Measurements from ENCODE around the gene BAIAP2L1. TPM values are rescaled to one million over a fixed set of nuclear protein-coding genes. Genes with fewer than 3 reads are reported as not detected.

BAIAP2L1 gene
- total and polyA plus RNA-seq, 2 of the 8 experiments (the other 6 are each of a cell fraction or from before 2014, with no cell fraction given), result 19.2 to 42.9 TPM

GRCh38 chr7:98307971-98308466 lies 92.9 kb downstream of the BAIAP2L1 start:
- Histone ChIP-seq H3K4me2 (ENCODE audit: insufficient read depth in 1 of 2, low read depth in 2 of 2, low read length in 2 of 2) (no peak overlapping the region), H2AFZ (ENCODE audit: low read length) (no peak overlapping the region), H3K14ac (ENCODE audit: insufficient read length) (no peak overlapping the region), H3K9me3 (ENCODE audit: insufficient read depth in 2 of 2, low read depth in 1 of 2, low read length in 1 of 2) (no peaks in the 10 kb centered on the region), H3K4ac (replicated peaks; ENCODE audit: insufficient read length, low read depth, low read length) (no peak overlapping the region), H4K20me1 (replicated peaks in 1 of 2; ENCODE audit: control insufficient read depth in 1 of 2, insufficient read depth in 2 of 2, low read length in 2 of 2) (peaks cover 4 to 10% of the 10 kb centered on the region in 2 experiments), H3K4me1 (replicated peaks in 1 of 4; ENCODE audit: control insufficient read depth in 3 of 4, insufficient read depth in 4 of 4, low read length in 3 of 4) (peaks cover 2 to 5% (median 5%) of the 10 kb centered on the region in 4 experiments; a peak in 4 of 7 replicates), H3K36me3 (ENCODE audit: control insufficient read depth in 2 of 4, insufficient read depth in 4 of 4, low read length in 3 of 4) (peaks cover 11 to 48% (median 30%) of the 10 kb centered on the region in 4 experiments; a peak in 7 of 8 replicates), H2BK120ac (replicated peaks; ENCODE audit: low read depth, low read length) (no peak overlapping the region), H3K56ac (replicated peaks; ENCODE audit: insufficient read length, low read depth, low read length) (no peak overlapping the region), H3K27ac (ENCODE audit: low read depth, low read length) (no peak overlapping the region), H2BK15ac (ENCODE audit: low read length) (no peak overlapping the region), H4K91ac (replicated peaks; ENCODE audit: insufficient read length, low read length) (no peak overlapping the region), H3K9ac (replicated peaks in 1 of 4; ENCODE audit: extremely low read depth in 1 of 4, low read depth in 3 of 4, low read length in 3 of 4) (no peak overlapping the region), H4K5ac (ENCODE audit: insufficient read length, low read depth, low read length) (no peak overlapping the region), H2AK5ac (ENCODE audit: low read depth, low read length) (no peak overlapping the region), H4K8ac (ENCODE audit: extremely low read depth, insufficient read depth, low read length) (no peak overlapping the region), H3K79me2 (ENCODE audit: control insufficient read depth in 1 of 2, insufficient read depth in 2 of 2, low read length in 2 of 2) (no peaks in the 10 kb centered on the region), H3K23me2 (ENCODE audit: low read depth, low read length) (no peaks in the 10 kb centered on the region), H2BK5ac (ENCODE audit: low read depth, low read length) (no peak overlapping the region), H3K4me3 (ENCODE audit: extremely low read depth in 1 of 4, insufficient read depth in 2 of 4, low read depth in 3 of 4, low read length in 4 of 4) (no peak overlapping the region), H3K27me3 (replicated peaks in 1 of 4; ENCODE audit: control insufficient read depth in 3 of 4, extremely low read depth in 1 of 4, insufficient read depth in 3 of 4, low read length in 3 of 4) (no peaks in the 10 kb centered on the region), H3K79me1 (ENCODE audit: low read depth, low read length) (no peaks in the 10 kb centered on the region; the same call in 1 of the 2 replicates), H3K23ac (ENCODE audit: insufficient read length) (no peak overlapping the region), H3K18ac (ENCODE audit: extremely low read depth, low read length) (no peak overlapping the region), H2BK12ac (ENCODE audit: low read depth, low read length) (no peak overlapping the region), H2BK20ac (ENCODE audit: low read length) (no peak overlapping the region)
- no peak for TF ChIP-seq ATF3 (IDR thresholded peaks at IDR 0.05; ENCODE audit: insufficient read depth, low read depth, low read length)
- TF ChIP-seq SP1 (IDR thresholded peaks at IDR 0.05; ENCODE audit: low read depth, low read length), result no peak
- CTCF ChIA-PET (ENCODE audit: partially characterized antibody), result interaction anchor here (1.2 kb wide), 2 partner anchors 14 to 93 kb away, joined by 4 read pairs; partner anchors contain the start of gene BAIAP2L1
- 84% methylated on average over 14 of the region's 14 CpGs; no CpG with 5 or more reads in 1 of the 2 experiments for WGBS, 2 experiments (ENCODE audit: extremely low coverage in 1 of 2, insufficient coverage in 1 of 2, insufficient read length in 1 of 2, insufficient replicate concordance in 2 of 2, low coverage in 1 of 2, low lambda C conversion rate in 2 of 2, missing lambda C conversion rate in 1 of 2)
- no peak for FAIRE-seq
- POLR2A ChIA-PET (ENCODE audit: partially characterized antibody), result interaction anchor here (0.7 to 1.9 kb wide), 2 partner anchors 10 to 15 kb away, joined by 3 to 5 read pairs; no protein-coding TSS in a partner anchor
- no peak for DNase-seq (ENCODE audit: low read depth in 1 of 2, low spot score in 2 of 2)
